Erythroblast (primary cell): ENCODE data around the gene TUFT1.

Experiments used
- GATA1 ChIP-seq: IDR thresholded peaks from 2 replicates; pipeline ENCODE4 v1.6.1; 2011; ENCODE audit warnings: low read depth, mild to moderate bottlenecking, control low read depth, low read length, moderate library complexity
- POLR2A ChIP-seq: IDR thresholded peaks from 2 replicates; pipeline ENCODE4 v1.6.1; 2011; ENCODE audit warnings: mild to moderate bottlenecking, low read length

DNA sequence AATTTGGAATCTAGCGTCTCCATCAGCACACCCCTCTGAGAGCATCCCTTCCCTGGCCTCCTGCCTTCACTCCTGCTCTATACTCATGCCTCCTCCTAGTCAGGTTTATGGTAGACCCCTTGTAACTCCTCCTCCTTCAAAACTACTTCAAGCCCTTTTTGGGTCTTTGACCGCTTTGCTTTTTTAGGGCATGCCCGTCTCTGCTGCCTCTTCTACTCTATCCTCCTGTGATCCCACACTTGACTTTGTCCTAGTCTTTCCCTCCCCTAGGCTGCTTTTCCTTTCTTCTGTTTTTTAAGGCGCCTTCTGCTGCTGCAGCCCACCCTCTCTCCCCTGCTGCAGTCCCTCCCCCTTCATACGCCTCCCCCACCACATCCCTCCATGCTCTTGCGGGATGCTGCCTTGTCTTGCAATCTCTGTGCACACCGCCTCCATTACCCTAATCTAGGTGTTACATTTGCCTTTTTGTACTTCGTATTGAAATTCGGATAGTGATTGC lies 73.2 kb downstream of the TUFT1 start:
- TF ChIP-seq POLR2A (no peak), GATA1 (no peak)
